Upper lobe of right lung (tissue), 1 donor: ENCODE data around the gene FAM8A1. TPM values are rescaled to one million over a fixed set of nuclear protein-coding genes. Genes with fewer than 3 reads are reported as not detected.

Experiments used
- ATAC-seq: fragments of 200-7000 bp; cut with Tn5 transposase; one replicate; pipeline ENCODE4 v1.9.1; 2020; ENCODE audit warnings: mild to moderate bottlenecking, moderate library complexity
- DNase-seq: peaks from one replicate; pipeline ENCODE4 v3.0.0-alpha.2; 2020
- H3K27ac ChIP-seq: fragments of 200-600 bp; one replicate; pipeline ENCODE4 v1.8.0; 2022
- H3K27me3 ChIP-seq: fragments of 200-600 bp; one replicate; pipeline ENCODE4 v1.8.0; 2022; ENCODE audit warnings: mild to moderate bottlenecking
- H3K36me3 ChIP-seq: fragments of 200-600 bp; one replicate; pipeline ENCODE4 v1.8.0; 2022
- H3K4me1 ChIP-seq: fragments of 200-600 bp; one replicate; pipeline ENCODE4 v1.8.0; 2022
- H3K4me3 ChIP-seq: fragments of 200-600 bp; one replicate; pipeline ENCODE4 v1.8.0; 2022; ENCODE audit warnings: mild to moderate bottlenecking
- H3K9me3 ChIP-seq: fragments of 200-600 bp; one replicate; pipeline ENCODE4 v1.8.0; 2022
- CTCF ChIP-seq: fragments of 200-600 bp; IDR thresholded peaks from one replicate; pipeline ENCODE4 v1.8.0; 2022; ENCODE audit warnings: antibody characterized with exemption
- intact Hi-C: fragments of 100-400 bp; cut with DNase I; formaldehyde crosslinking; loops from one replicate; pipeline ENCODE4 v1.11.0; 2022
- total RNA-seq: library from RNA; stranded (reverse); fragmentation: NEBNext Ultra II Directional; extraction: Animal tissue kit (Norgen Biotek cat#: 25700); gene quantifications from one replicate; pipeline ENCODE4 v1.2.1, GENCODE V29; 2021
- donor health status: DM: no; HTN: yes; CAD: no; lungs with severe emphysema.

Gene FAM8A1
- total RNA-seq, 1 donor from 2014 or later: 30.9 TPM

- no peaks in the 10 kb centered on the region for H3K9me3 ChIP-seq
- ATAC-seq (no peak), DNase-seq (no peak)
- no peak overlapping the region for H3K27ac ChIP-seq
- peaks cover 53% of the 10 kb centered on the region for H3K36me3 ChIP-seq
- no peaks in the 10 kb centered on the region for H3K27me3 ChIP-seq
- no peak overlapping the region for H3K4me3 ChIP-seq
- H3K4me1 ChIP-seq: peaks cover 7% of the 10 kb centered on the region
- no peak for TF ChIP-seq CTCF
- intact Hi-C loops: no loop called here
These were observed 6.5 kb downstream of the FAM8A1 start for GRCh38 chr6:17606606-17607005.

- DNase-seq (no peak), ATAC-seq (no peak)
- Histone ChIP-seq H3K4me1 (no peaks in the 10 kb centered on the region), H3K36me3 (peaks cover 38% of the 10 kb centered on the region), H3K4me3 (no peak overlapping the region), H3K27ac (no peak overlapping the region), H3K9me3 (no peaks in the 10 kb centered on the region), H3K27me3 (no peaks in the 10 kb centered on the region)
- intact Hi-C loops: no loop called here
- no peak for TF ChIP-seq CTCF
These were observed 10.7 kb downstream of the FAM8A1 start for GRCh38 chr6:17610835-17611234.

GRCh38 chr6:17612048-17612447, 11.9 kb downstream of the FAM8A1 start:
- Histone ChIP-seq H3K27me3 (no peaks in the 10 kb centered on the region), H3K36me3 (peaks cover 39% of the 10 kb centered on the region), H3K9me3 (no peaks in the 10 kb centered on the region), H3K27ac (no peak overlapping the region), H3K4me1 (no peaks in the 10 kb centered on the region), H3K4me3 (no peak overlapping the region)
- intact Hi-C loops: no loop called here
- no peak for ATAC-seq
- DNase-seq: no peak
- no peak for TF ChIP-seq CTCF

- no peaks in the 10 kb centered on the region for H3K9me3 ChIP-seq
- intact Hi-C loops: no loop called here
- H3K4me1 ChIP-seq: no peaks in the 10 kb centered on the region
- peaks cover 33% of the 10 kb centered on the region for H3K36me3 ChIP-seq
- no peak overlapping the region for H3K27ac ChIP-seq
- no peaks in the 10 kb centered on the region for H3K27me3 ChIP-seq
- no peak overlapping the region for H3K4me3 ChIP-seq
- ATAC-seq: no peak
- DNase-seq: no peak
- TF ChIP-seq CTCF: no peak
These were observed 15.7 kb downstream of the FAM8A1 start for GRCh38 chr6:17615794-17616193.

GRCh38 chr6:17621003-17621402, 20.9 kb downstream of the FAM8A1 start:
- DNase-seq (no peak), ATAC-seq (no peak)
- Histone ChIP-seq H3K36me3 (peaks cover 66% of the 10 kb centered on the region), H3K4me1 (no peaks in the 10 kb centered on the region), H3K4me3 (no peak overlapping the region), H3K27ac (no peak overlapping the region), H3K27me3 (no peaks in the 10 kb centered on the region), H3K9me3 (no peaks in the 10 kb centered on the region)
- no peak for TF ChIP-seq CTCF
- intact Hi-C loops: no loop called here

GRCh38 chr6:17622144-17622543, 22.0 kb downstream of the FAM8A1 start:
- Histone ChIP-seq H3K4me3 (no peak overlapping the region), H3K27me3 (no peaks in the 10 kb centered on the region), H3K36me3 (peaks cover 60% of the 10 kb centered on the region), H3K4me1 (no peaks in the 10 kb centered on the region), H3K9me3 (no peaks in the 10 kb centered on the region), H3K27ac (no peak overlapping the region)
- DNase-seq (no peak), ATAC-seq (no peak)
- intact Hi-C loops: no loop called here
- no peak for TF ChIP-seq CTCF
